GM12878 (cell line): Measurements from ENCODE around the gene NPM3. TPM values are rescaled to one million over a fixed set of nuclear protein-coding genes. Genes with fewer than 3 reads are reported as not detected.

Source experiments
- ASH2L ChIP-seq: fragments of 300-600, 200-600 bp; sonication (generic); IDR thresholded peaks from 2 replicates; pipeline ENCODE4 v1.6.1; 2017; ENCODE audit warnings: low read depth, mild to moderate bottlenecking, borderline replicate concordance
- BCLAF1 ChIP-seq: fragments of 450-650 bp; IDR thresholded peaks from 2 replicates; pipeline ENCODE4 v1.6.1; 2017; ENCODE audit warnings: antibody characterized with exemption, mild to moderate bottlenecking, moderate library complexity
- CHD4 ChIP-seq: fragments of 200-600 bp; sonication (generic); IDR thresholded peaks from 2 replicates; pipeline ENCODE4 v1.6.1; 2016; ENCODE audit warnings: mild to moderate bottlenecking
- ETV6 ChIP-seq, 2 experiments: fragments of 450-650 bp in 1 of 2; IDR thresholded peaks in 1 of 2; conservative IDR thresholded peaks in 1 of 2; 2 replicates each; pipeline ENCODE4 v1.6.1; 2014; ENCODE audit warnings: antibody characterized with exemption in 1 of 2, borderline replicate concordance in 1 of 2, low read depth in 1 of 2, mild to moderate bottlenecking in 1 of 2, moderate library complexity in 1 of 2
- EZH2 ChIP-seq: IDR thresholded peaks from 2 replicates; pipeline ENCODE4 v1.6.1; 2012; ENCODE audit warnings: low read depth, mild to moderate bottlenecking, control low read depth, inconsistent platforms, low read length, borderline replicate concordance; ENCODE audit not compliant: control insufficient read depth
- FOXK2 ChIP-seq: fragments of 450-650 bp; IDR thresholded peaks from 2 replicates; pipeline ENCODE4 v1.6.1; 2017; ENCODE audit warnings: mild to moderate bottlenecking, moderate library complexity
- HDGF ChIP-seq: fragments of 450-650 bp; IDR thresholded peaks from 2 replicates; pipeline ENCODE4 v1.6.1; 2016; ENCODE audit warnings: antibody characterized with exemption
- IRF4 ChIP-seq: IDR thresholded peaks from 2 replicates; pipeline ENCODE4 v1.6.1; 2011; ENCODE audit warnings: low read depth, low read length
- JUNB ChIP-seq: IDR thresholded peaks from 2 replicates; pipeline ENCODE4 v1.6.1; 2016; ENCODE audit warnings: antibody characterized with exemption, mild to moderate bottlenecking
- KAT2A ChIP-seq: conservative IDR thresholded peaks from 2 replicates; pipeline ENCODE4 v1.6.1; 2011; ENCODE audit warnings: low read depth, low read length; ENCODE audit not compliant: control insufficient read depth
- MEF2A ChIP-seq: IDR thresholded peaks from 2 replicates; pipeline ENCODE4 v1.6.1; 2011; ENCODE audit warnings: low read depth, mild to moderate bottlenecking, low read length, moderate library complexity; ENCODE audit not compliant: insufficient read depth
- POU2F2 ChIP-seq: IDR thresholded peaks from 3 replicates; pipeline ENCODE4 v1.6.1; 2011; ENCODE audit warnings: low read depth, mild to moderate bottlenecking, low read length, borderline replicate concordance
- RELA ChIP-seq: fragments of 450-650 bp; IDR thresholded peaks from 2 replicates; pipeline ENCODE4 v1.8.0; 2014; ENCODE audit warnings: borderline replicate concordance; ENCODE audit not compliant: partially characterized antibody
- REST ChIP-seq: IDR thresholded peaks from 2 replicates; pipeline ENCODE4 v1.6.1; 2012; ENCODE audit warnings: mild to moderate bottlenecking, low read depth, low read length
- SMAD5 ChIP-seq: IDR thresholded peaks from 2 replicates; pipeline ENCODE4 v1.6.1; 2016; ENCODE audit warnings: antibody characterized with exemption, low read depth
- SMARCA5 ChIP-seq: fragments of 450-650 bp; IDR thresholded peaks from 2 replicates; pipeline ENCODE4 v1.6.1; 2017; ENCODE audit warnings: mild to moderate bottlenecking
- SREBF1 ChIP-seq: IDR thresholded peaks from 2 replicates; pipeline ENCODE4 v1.6.1; 2012; ENCODE audit warnings: mild to moderate bottlenecking, low read length
- SREBF2 ChIP-seq: IDR thresholded peaks from 2 replicates; pipeline ENCODE4 v1.6.1; 2012; ENCODE audit warnings: mild to moderate bottlenecking, low read length
- SUZ12 ChIP-seq: fragments of 200-600 bp; sonication (generic); IDR thresholded peaks from one replicate; pipeline ENCODE4 v1.6.1; 2018; ENCODE audit warnings: antibody characterized with exemption, mild to moderate bottlenecking; ENCODE audit not compliant: unreplicated experiment
- TBL1XR1 ChIP-seq: IDR thresholded peaks from 2 replicates; pipeline ENCODE4 v1.6.1; 2012; ENCODE audit warnings: low read depth, low read length, improper control_type of control experiment
- YBX1 ChIP-seq: fragments of 450-650 bp; IDR thresholded peaks from 2 replicates; pipeline ENCODE4 v1.6.1; 2016; ENCODE audit warnings: antibody characterized with exemption
- ZSCAN29 ChIP-seq: fragments of 450-650 bp; IDR thresholded peaks from 2 replicates; pipeline ENCODE4 v1.6.1; 2017; ENCODE audit warnings: mild to moderate bottlenecking, moderate library complexity
- ZZZ3 ChIP-seq: IDR thresholded peaks from 2 replicates; pipeline ENCODE4 v1.6.1; 2011; ENCODE audit warnings: low read depth; ENCODE audit not compliant: control insufficient read depth, insufficient read length
- polyA plus RNA-seq, 11 experiments: library from polyadenylated mRNA; depleted of rRNA in 4 of 11; unstranded in 6 of 11; stranded (reverse) in 5 of 11; fragments of >200 nt; fragmentation: Nextera tagmentation in 4 of 11; fragmentation: Illumina TruSeq in 1 of 11; extraction: Ambion mirVana in 4 of 11; extraction: Trizol in 1 of 11; gene quantifications; 1 replicate in 1 of 11; 2 replicates in 10 of 11; pipeline versions ENCODE4 v1.2.1 to v1.2.3, GENCODE V29; 2011 to 2016; ENCODE audit warnings: inconsistent platforms in 2 of 11, missing spikeins in 2 of 11, low read depth in 1 of 11
- total RNA-seq, 4 experiments: library from RNA; depleted of rRNA in 3 of 4; stranded (reverse); fragments of >200 nt in 3 of 4; fragmentation: Illumina TruSeq in 1 of 4; extraction: Trizol in 1 of 4; gene quantifications; 2 replicates each; pipeline versions ENCODE4 v1.2.1 to v1.2.3, GENCODE V29; 2013 to 2021

NPM3 gene
- total and polyA plus RNA-seq, 10 of the 15 experiments (the other 5 are each of a cell fraction or from before 2014, with no cell fraction given) = 13.0 to 171 (median 93.3) TPM

GRCh38 chr10:101830322-101831168 is 47.3 kb upstream of the NPM3 start (continued):
- no peak for TF ChIP-seq REST
- no peak for TF ChIP-seq CHD4
- TF ChIP-seq EZH2 = no peak
- TF ChIP-seq SUZ12 = no peak
- TF ChIP-seq SREBF1 = no peak
- TF ChIP-seq RELA = peak; percentile 82
- no peak for TF ChIP-seq POU2F2
- TF ChIP-seq YBX1 = no peak
- peak; percentile 100 for TF ChIP-seq HDGF
- no peak for TF ChIP-seq ETV6 (conservative IDR thresholded peaks at IDR 0.05 in 1 of 2, IDR thresholded peaks at IDR 0.05 in 1 of 2; ENCODE audit: borderline replicate concordance in 1 of 2, low read depth in 1 of 2)
- no peak for TF ChIP-seq SMAD5
- TF ChIP-seq FOXK2 = peak; percentile 43; the same call in 1 of the 2 replicates
- TF ChIP-seq SMARCA5 = 0 out of 2 replicates have a peak, but pooled peaks have one; percentile 21
- no peak for TF ChIP-seq KAT2A
- TF ChIP-seq IRF4 = no peak
- no peak for TF ChIP-seq BCLAF1
- no peak for TF ChIP-seq MEF2A
- 0 out of 2 replicates have a peak, but pooled peaks have one; percentile 74 for TF ChIP-seq ZSCAN29
- no peak for TF ChIP-seq SREBF2
- TF ChIP-seq ZZZ3 = no peak
- peak; percentile 46; the same call in 1 of the 2 replicates for TF ChIP-seq TBL1XR1
- TF ChIP-seq JUNB = no peak
- TF ChIP-seq ASH2L = no peak
